HG03378 (cell line): ENCODE measurements around the gene LRRIQ1.
A peak's percentile ranks its signal among the peaks of the same experiment; 100 is the strongest.

ENCODE experiments used
- ATAC-seq: cut with Tn5 transposase; IDR thresholded peaks from one replicate; pipeline ENCODE4 v1.9.1; 2021; ENCODE audit warnings: mild to moderate bottlenecking, moderate library complexity; ENCODE audit not compliant: unreplicated experiment

The LRRIQ1 gene

DNA sequence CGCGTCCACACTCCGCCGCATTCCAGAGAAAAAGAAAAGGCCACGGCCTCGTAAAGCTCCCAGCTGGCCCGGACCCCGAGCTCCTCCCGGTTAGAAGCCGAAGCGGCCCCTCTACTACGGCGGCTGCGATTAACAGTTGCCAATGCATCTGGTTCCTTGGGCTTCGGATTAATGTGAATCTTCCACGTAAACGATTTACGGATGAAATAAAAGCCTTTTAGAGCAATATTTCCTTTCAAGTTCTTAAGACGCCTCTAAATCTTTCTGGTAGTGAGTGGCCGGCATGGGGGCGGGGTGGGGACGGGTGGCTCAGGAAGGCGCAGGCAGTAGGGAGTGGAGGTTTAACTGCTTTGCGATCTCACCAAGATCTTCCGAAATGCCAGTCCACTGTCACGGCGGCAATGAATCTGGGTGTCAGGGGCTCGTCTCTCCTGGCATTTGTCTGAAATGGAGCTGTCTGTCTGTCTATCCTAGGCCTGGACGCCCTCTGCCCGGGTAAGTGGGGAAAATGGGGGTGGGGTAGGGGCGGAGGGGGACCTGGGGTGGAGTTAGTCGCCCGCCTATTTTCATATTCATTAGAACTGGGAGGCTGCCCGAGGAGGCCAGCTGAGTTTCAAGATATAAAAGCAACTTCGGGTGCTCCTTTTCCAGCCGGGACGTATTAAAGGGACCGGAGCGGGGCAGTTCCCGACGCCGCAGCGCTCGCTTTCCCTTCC, 243.5 kb downstream of the LRRIQ1 start:
- no peak for ATAC-seq

DNA sequence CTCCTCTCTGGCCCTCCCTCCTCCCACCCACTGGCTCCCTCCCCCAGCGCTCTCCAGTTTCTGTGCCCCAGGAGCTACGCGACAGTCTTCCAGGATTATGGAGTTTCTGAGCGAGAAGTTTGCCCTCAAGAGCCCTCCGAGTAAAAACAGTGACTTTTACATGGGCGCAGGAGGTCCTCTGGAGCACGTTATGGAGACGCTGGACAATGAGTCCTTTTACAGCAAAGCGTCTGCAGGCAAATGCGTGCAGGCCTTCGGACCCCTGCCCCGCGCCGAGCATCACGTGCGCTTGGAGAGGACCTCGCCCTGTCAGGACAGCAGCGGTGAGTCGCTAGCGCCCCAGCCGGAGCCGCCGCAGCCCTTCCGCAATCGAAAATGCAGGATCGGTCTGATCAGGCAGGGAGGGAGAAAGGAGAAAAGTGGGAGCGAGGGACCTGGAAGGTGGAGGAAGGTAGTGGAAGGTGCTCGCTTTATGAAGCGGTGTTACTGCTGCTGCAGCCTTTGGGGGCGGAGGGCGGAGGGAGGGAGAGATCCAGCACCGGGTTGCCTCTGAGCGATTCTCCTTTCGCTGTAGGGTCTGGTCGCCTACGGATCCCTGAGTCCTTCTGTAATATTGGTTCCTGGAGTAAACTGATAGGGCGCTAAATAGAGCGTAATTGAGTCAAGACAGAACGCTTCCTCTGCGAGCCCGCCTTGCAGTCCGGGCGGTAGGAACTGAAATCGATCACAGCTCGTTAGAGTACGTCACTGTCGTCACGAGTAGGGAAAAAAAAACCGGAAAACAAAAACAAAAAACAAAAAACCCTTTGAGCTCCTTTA, 244.2 kb downstream of the LRRIQ1 start, which contains the start of gene ALX1:
Gene ALX1, plus strand, starts transcription at position 56 of the 819 bp plus-strand sequence. Its CDS starts 42 bp downstream, at position 98.
- ATAC-seq: peak; percentile 77

GRCh38 chr12:85280984-85281630, 245.0 kb downstream of the LRRIQ1 start:
- no peak for ATAC-seq

- no peak for ATAC-seq
These were observed 245.6 kb downstream of the LRRIQ1 start for GRCh38 chr12:85281636-85282312.

- no peak for ATAC-seq
These were observed 247.4 kb downstream of the LRRIQ1 start for GRCh38 chr12:85283560-85283959.
